Panc1 (cell line): Measurements from ENCODE around the gene TMEM132C.

ENCODE experiments used
- CTCF ChIP-seq: fragments of 450-650 bp; IDR thresholded peaks from 2 replicates; pipeline ENCODE4 v1.5.1; 2017; ENCODE audit warnings: mild to moderate bottlenecking
- POLR2AphosphoS5 ChIP-seq: IDR thresholded peaks from 2 replicates; pipeline ENCODE4 v1.6.1; 2012; ENCODE audit warnings: mild to moderate bottlenecking, low read depth, low read length, moderate library complexity
- REST ChIP-seq, 2 experiments: IDR thresholded peaks; 2 replicates each; pipeline ENCODE4 v1.6.1; 2011 to 2012; ENCODE audit warnings: low read depth in 2 of 2, control low read depth in 1 of 2, low read length in 1 of 2, mild to moderate bottlenecking in 1 of 2, moderate library complexity in 1 of 2; ENCODE audit not compliant: insufficient read depth in 1 of 2
- SIN3A ChIP-seq: IDR thresholded peaks from 2 replicates; pipeline ENCODE4 v1.6.1; 2012; ENCODE audit warnings: low read depth, mild to moderate bottlenecking, low read length, moderate library complexity, borderline replicate concordance; ENCODE audit not compliant: insufficient read depth
- TCF7L2 ChIP-seq: IDR thresholded peaks from 2 replicates; pipeline ENCODE4 v1.6.1; 2011; ENCODE audit warnings: mild to moderate bottlenecking, low read depth, low read length, inconsistent platforms

- no peak for TF ChIP-seq CTCF
- TF ChIP-seq POLR2AphosphoS5: no peak
- TF ChIP-seq SIN3A: no peak
- no peak for TF ChIP-seq TCF7L2
- TF ChIP-seq REST (IDR thresholded peaks at IDR 0.05; ENCODE audit: insufficient read depth in 1 of 2, low read depth in 2 of 2, low read length in 1 of 2): no peak
Measured at GRCh38 chr12:128288896-128289295, 21.9 kb downstream of the TMEM132C start.
